GM10847 (cell line): ENCODE data around the gene SLC48A1.

Source experiments
- POLR2A ChIP-seq: IDR thresholded peaks from 2 replicates; pipeline ENCODE4 v1.6.1; 2011; ENCODE audit not compliant: insufficient read length; ENCODE audit errors: extremely low read depth

SLC48A1 gene

GRCh38 chr12:47763481-47764346 lies 9.3 kb upstream of the SLC48A1 start:
- TF ChIP-seq POLR2A: no peak

DNA sequence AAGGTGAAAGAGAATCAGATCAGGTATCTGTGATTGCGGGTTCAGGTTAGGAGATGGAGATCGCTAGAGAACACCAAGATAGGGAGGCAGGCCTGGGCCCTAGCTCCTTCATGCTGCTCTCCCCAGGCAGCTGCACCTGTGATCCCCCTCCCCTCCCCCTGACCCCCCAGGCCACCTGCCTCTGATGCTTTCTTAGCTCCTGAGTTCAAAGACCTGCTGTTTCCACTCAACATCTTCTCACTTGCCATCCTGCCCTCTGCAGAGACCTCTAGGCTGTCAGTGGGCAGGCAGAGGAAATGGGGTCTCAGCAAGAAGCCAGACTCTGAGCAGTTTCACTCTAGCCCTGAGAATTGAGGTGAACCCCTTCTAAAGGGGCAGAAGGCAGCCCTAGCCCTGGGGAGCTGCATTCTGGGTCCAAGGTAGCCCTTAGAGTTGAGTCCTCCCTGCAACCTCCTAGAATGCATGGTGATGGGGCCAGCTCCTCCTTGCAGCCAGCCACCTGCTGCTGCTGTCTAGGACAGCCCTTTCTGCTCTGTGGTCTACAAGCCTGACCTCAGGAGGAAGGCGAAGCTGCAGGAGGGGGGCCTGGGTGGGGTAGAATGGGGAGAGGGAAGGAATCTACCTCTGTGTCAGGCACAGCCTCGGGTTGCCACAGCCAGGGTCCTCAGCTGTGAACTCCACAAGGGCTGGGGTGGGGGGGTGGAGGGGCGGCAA lies 6.4 kb upstream of the SLC48A1 start:
- TF ChIP-seq POLR2A: no peak

DNA sequence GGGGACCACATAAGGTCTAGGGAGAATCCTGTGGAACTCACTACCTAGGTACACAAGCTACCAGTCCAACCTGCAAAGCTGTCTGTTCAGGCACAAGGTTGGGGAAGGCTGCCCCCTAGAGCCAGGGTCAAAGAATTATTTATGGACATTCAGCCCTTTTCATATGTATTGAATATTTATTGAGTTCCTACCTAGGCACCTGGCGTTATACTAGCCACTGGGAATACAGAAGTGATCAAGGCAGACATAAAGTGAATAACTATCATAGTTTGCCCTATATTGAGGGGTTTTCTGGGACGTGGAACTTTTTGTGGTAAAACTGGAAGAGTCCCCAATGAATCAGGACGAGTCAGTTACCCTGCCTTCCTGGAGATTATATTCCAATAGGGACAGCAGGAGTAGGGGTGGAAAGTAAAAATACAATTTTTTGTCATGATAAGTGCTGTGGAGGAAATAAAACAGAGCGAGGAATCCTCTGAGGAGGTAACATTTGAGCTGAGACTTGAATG lies 5.8 kb upstream of the SLC48A1 start:
- no peak for TF ChIP-seq POLR2A

- TF ChIP-seq POLR2A: no peak
These were observed 4.7 kb upstream of the SLC48A1 start for GRCh38 chr12:47768323-47768811.

DNA sequence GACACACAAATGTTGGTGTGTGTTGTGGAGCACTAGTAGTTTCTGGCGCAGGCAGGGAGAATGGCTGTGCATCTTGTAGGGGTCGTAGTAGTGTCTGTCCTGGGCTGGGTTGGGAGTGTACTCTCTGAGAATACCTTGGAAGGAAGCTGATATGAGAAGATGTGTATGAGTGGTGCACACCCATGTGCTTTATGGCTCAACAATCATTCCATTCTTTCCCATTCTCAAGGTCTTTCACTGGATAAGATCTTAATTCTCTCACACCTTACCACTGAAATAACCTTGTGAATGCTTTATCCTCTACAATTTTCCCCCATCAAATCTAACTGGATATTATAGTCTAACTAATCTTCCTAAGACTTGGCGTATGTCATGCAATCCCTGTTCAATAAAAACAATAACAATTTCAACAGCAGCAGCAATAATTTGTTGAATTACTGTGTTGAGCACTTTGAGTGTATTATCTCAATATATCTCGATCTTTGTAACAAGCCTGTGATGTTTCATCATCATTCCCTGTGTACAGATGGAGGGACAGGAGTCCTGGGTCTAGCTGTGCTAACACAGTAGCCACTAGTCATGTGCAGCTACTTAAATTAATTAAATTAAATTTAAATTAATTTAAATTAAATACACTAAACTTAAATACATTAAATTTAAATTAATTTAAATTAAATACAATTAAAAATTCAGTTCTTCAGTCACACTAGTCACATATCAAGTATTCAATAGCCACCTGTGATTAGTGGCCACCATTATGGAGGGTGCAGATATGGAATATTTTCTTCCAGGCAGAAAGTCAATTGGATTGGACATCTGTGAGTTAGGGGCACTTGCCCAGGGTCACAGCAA lies 3.6 kb upstream of the SLC48A1 start:
- TF ChIP-seq POLR2A: no peak

DNA sequence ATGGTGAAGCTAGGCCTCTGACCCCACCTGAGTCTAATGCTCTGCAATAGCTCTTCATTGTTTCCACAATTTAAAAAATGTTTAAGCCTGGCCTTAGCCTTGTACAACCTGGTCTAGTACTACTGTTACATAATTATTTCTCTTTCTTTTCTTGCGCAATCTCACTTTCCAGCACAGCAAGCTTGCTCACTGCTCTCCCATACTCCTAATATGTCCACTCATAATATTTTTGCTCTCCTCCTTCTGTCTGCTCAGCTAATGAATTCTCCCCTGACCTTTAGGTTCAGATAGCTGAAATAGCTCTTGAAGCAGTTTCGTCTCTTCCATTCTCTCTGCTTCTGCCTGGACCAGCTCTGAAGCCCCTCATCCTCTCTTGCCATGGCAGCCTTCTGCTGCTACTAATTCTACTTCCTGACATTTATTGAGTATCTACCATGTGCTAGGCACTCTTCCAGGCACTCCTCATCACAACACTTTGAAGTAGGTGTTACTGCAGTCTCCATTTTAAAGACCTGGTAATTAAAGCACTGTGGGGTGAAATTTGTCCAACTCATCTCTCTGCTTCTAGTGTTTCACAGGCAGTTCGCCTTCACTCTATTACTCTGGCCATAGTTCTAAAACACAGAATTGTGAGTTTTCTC lies 2.8 kb upstream of the SLC48A1 start:
- TF ChIP-seq POLR2A: no peak

DNA sequence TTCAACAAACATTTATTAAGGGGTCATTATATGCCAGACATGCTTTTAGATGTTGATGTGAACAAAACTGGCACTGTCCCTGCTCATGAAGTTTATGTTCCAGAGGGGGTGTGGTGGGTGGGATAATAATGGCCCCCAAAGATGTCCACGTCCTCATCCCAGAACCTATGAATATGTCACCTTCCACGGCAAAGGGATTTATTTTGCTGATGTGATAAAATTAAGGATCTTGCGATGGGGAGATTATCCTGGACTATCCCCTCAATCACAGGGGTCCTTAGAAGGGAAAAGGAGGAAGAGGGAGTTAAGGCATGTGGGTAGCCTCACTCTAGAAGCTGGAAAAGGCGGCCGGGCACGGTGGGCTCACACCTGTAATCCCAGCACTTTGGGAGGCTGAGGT lies 1.7 kb upstream of the SLC48A1 start:
- no peak for TF ChIP-seq POLR2A

DNA sequence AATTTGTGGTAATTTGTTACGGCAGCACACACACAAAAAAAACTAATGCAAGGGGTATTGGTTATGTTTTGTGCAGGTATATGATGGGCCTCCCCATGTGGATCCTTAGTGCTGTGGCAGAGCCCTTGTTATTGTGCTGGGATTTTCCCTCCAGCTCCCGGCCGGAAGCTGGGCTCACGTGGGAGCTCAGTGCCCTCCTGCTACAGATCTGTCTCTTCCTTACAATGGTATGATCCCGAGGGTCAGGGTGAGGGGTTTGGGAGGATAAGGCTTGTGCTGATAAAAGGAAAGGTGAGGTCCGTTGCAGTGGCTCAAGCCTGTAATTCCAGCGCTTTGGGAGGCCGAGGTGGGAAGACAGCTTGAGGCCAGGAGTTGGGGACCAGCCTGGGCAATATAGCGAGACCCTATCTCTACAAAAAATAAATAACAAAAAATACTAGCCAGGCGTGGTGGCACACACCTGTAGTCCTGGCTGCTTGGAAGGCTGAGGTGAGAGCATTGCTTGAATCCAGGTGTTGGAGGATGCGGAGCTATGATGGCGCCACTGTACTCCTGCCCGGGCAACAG lies 861 bp upstream of the SLC48A1 start:
- no peak for TF ChIP-seq POLR2A

- no peak for TF ChIP-seq POLR2A
These were observed 338 bp upstream of the SLC48A1 start for GRCh38 chr12:47772738-47773061.

DNA sequence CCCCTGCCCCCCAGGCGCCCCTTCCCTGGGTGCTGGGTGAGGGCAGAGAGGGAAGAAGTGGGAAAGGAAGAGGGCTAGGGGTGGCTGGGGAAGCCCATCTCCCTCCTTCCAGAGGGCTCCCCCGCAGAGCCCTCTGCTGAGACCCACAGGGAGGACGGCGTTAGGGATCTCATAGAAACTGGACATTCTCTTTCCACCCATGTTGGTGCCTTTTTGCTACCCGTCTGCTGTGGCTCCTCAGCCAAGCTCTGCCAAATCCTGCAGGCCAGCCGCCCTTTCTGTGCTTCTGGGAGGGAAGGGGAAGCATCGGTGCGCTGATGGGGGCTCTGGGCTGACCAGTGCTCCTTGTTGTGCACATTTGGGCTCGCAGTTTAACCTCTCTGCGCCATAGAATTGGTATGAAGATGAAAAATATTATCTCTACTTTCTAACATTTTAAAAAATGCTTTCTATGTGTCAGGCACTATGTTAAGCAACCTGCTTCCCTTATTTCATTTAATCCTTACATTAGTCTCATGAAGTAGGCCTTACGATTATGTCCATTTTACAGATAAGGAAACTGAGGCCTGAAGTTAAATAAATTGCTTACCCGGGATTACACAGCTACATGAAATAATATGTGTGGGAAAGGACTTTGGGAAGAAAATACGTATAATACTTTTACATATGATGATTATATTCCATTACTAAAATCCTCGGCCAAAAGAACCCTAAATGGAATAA lies 981 bp downstream of the SLC48A1 start:
- TF ChIP-seq POLR2A: no peak

DNA sequence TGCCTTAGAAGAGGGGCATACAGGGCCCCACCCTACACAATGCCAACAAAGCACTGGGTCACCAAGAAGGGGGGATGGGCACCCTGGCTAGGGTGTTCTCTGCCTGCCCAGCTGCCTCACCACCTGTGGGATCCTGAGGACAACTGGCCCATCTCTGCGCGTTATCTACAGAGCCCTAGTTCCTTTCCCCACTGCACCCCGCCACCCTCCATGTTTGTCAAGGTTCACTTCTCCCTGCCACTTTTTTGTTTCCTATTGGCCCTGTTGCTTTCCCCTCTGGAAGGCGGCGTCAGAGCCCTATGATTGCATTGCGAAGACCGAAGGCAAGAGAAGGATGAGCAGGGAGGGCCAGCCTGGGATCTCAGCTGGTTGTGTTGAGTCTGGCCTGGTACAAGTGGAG lies 1.6 kb downstream of the SLC48A1 start:
- TF ChIP-seq POLR2A: no peak

- no peak for TF ChIP-seq POLR2A
These were observed 2.3 kb downstream of the SLC48A1 start for GRCh38 chr12:47775100-47775911.
